ENCODE data around the gene TMEM200A. TPM values are rescaled to one million over a fixed set of nuclear protein-coding genes. Genes with fewer than 3 reads are reported as not detected.

The TMEM200A gene
- polyA plus RNA-seq, 6 donors from 2014 or later, result 0.09 TPM; not detected in 5

- H3K4me1 Mint-ChIP-seq, result no peaks in the 10 kb centered on the region
- H3K27ac Mint-ChIP-seq, result no peak overlapping the region
- no peak overlapping the region for H3K4me3 Mint-ChIP-seq
- peaks cover 0 to 2% (median 0%) of the 10 kb centered on the region in 7 donors for H3K9me3 Mint-ChIP-seq
- ATAC-seq (ENCODE audit: low read depth in 2 of 2) (no peak), DNase-seq (no peak)
- no peaks in the 10 kb centered on the region for H3K27me3 Mint-ChIP-seq
- H3K36me3 Mint-ChIP-seq, result peaks cover 0 to 5% of the 10 kb centered on the region in 2 donors
Measured at GRCh38 chr6:130417951-130418350, 52.1 kb downstream of the TMEM200A start.

GRCh38 chr6:130420911-130421310 lies 55.1 kb downstream of the TMEM200A start:
- DNase-seq (no peak), ATAC-seq (ENCODE audit: low read depth in 2 of 2) (no peak)
- Mint-ChIP-seq H3K27me3 (no peaks in the 10 kb centered on the region), H3K27ac (no peak overlapping the region), H3K9me3 (no peaks in the 10 kb centered on the region), H3K4me3 (no peak overlapping the region), H3K36me3 (no peaks in the 10 kb centered on the region), H3K4me1 (no peaks in the 10 kb centered on the region)

- Mint-ChIP-seq H3K9me3 (no peaks in the 10 kb centered on the region), H3K27me3 (no peaks in the 10 kb centered on the region), H3K27ac (no peak overlapping the region), H3K4me1 (no peaks in the 10 kb centered on the region), H3K4me3 (no peak overlapping the region), H3K36me3 (no peaks in the 10 kb centered on the region)
- DNase-seq (no peak), ATAC-seq (ENCODE audit: low read depth in 2 of 2) (no peak)
Measured at GRCh38 chr6:130421585-130421984, 55.8 kb downstream of the TMEM200A start.

GRCh38 chr6:130423044-130423443 lies 57.2 kb downstream of the TMEM200A start:
- Mint-ChIP-seq H3K4me1 (no peaks in the 10 kb centered on the region), H3K36me3 (no peaks in the 10 kb centered on the region), H3K9me3 (no peaks in the 10 kb centered on the region), H3K27ac (no peak overlapping the region), H3K4me3 (no peak overlapping the region), H3K27me3 (no peaks in the 10 kb centered on the region)
- no peak for ATAC-seq (ENCODE audit: low read depth in 2 of 2)
- DNase-seq, result no peak

- H3K27me3 Mint-ChIP-seq, result no peaks in the 10 kb centered on the region
- no peaks in the 10 kb centered on the region for H3K4me1 Mint-ChIP-seq
- DNase-seq (no peak), ATAC-seq (ENCODE audit: low read depth in 2 of 2) (no peak)
- H3K9me3 Mint-ChIP-seq, result no peaks in the 10 kb centered on the region
- no peak overlapping the region for H3K4me3 Mint-ChIP-seq
- H3K27ac Mint-ChIP-seq, result peak overlapping the region in 1 of 6 donors; percentile 5
- no peaks in the 10 kb centered on the region for H3K36me3 Mint-ChIP-seq
Measured at GRCh38 chr6:130424710-130425109, 58.9 kb downstream of the TMEM200A start.

GRCh38 chr6:130425537-130425936 lies 59.7 kb downstream of the TMEM200A start:
- Mint-ChIP-seq H3K4me3 (no peak overlapping the region), H3K27me3 (no peaks in the 10 kb centered on the region), H3K9me3 (no peaks in the 10 kb centered on the region), H3K4me1 (no peaks in the 10 kb centered on the region), H3K36me3 (no peaks in the 10 kb centered on the region), H3K27ac (peak overlapping the region in 1 of 6 donors; percentile 24)
- ATAC-seq (ENCODE audit: low read depth in 2 of 2) (no peak), DNase-seq (no peak)

- H3K4me1 Mint-ChIP-seq, result no peaks in the 10 kb centered on the region
- no peaks in the 10 kb centered on the region for H3K27me3 Mint-ChIP-seq
- DNase-seq (no peak), ATAC-seq (ENCODE audit: low read depth in 2 of 2) (no peak)
- no peaks in the 10 kb centered on the region for H3K9me3 Mint-ChIP-seq
- no peak overlapping the region for H3K27ac Mint-ChIP-seq
- no peak overlapping the region for H3K4me3 Mint-ChIP-seq
- no peaks in the 10 kb centered on the region for H3K36me3 Mint-ChIP-seq
Measured at GRCh38 chr6:130426066-130426721, 60.4 kb downstream of the TMEM200A start.

GRCh38 chr6:130431346-130431852 lies 65.6 kb downstream of the TMEM200A start:
- no peaks in the 10 kb centered on the region for H3K27me3 Mint-ChIP-seq
- no peak overlapping the region for H3K4me3 Mint-ChIP-seq
- DNase-seq, result no peak
- H3K4me1 Mint-ChIP-seq, result no peaks in the 10 kb centered on the region
- no peak for ATAC-seq (ENCODE audit: low read depth in 2 of 2)
- H3K27ac Mint-ChIP-seq, result no peak overlapping the region
- H3K36me3 Mint-ChIP-seq, result no peaks in the 10 kb centered on the region
- H3K9me3 Mint-ChIP-seq, result no peaks in the 10 kb centered on the region

- no peaks in the 10 kb centered on the region for H3K36me3 Mint-ChIP-seq
- ATAC-seq (ENCODE audit: low read depth in 2 of 2) (no peak), DNase-seq (no peak)
- no peak overlapping the region for H3K27ac Mint-ChIP-seq
- no peaks in the 10 kb centered on the region for H3K27me3 Mint-ChIP-seq
- no peak overlapping the region for H3K4me3 Mint-ChIP-seq
- no peaks in the 10 kb centered on the region for H3K4me1 Mint-ChIP-seq
- no peaks in the 10 kb centered on the region for H3K9me3 Mint-ChIP-seq
Measured at GRCh38 chr6:130432838-130433237, 67.0 kb downstream of the TMEM200A start.

- ATAC-seq (ENCODE audit: low read depth in 2 of 2), result no peak
- H3K27ac Mint-ChIP-seq, result peak overlapping the region in 1 of 6 donors; percentile 16
- no peaks in the 10 kb centered on the region for H3K4me1 Mint-ChIP-seq
- DNase-seq, result no peak
- H3K36me3 Mint-ChIP-seq, result no peaks in the 10 kb centered on the region
- H3K4me3 Mint-ChIP-seq, result no peak overlapping the region
- no peaks in the 10 kb centered on the region for H3K27me3 Mint-ChIP-seq
- no peaks in the 10 kb centered on the region for H3K9me3 Mint-ChIP-seq
Measured at GRCh38 chr6:130434174-130434873, 68.5 kb downstream of the TMEM200A start.

- H3K4me1 Mint-ChIP-seq, result no peaks in the 10 kb centered on the region
- no peak for DNase-seq
- H3K9me3 Mint-ChIP-seq, result no peaks in the 10 kb centered on the region
- no peaks in the 10 kb centered on the region for H3K27me3 Mint-ChIP-seq
- no peaks in the 10 kb centered on the region for H3K36me3 Mint-ChIP-seq
- no peak for ATAC-seq (ENCODE audit: low read depth in 2 of 2)
- H3K27ac Mint-ChIP-seq, result no peak overlapping the region
- H3K4me3 Mint-ChIP-seq, result no peak overlapping the region
Measured at GRCh38 chr6:130435181-130435580, 69.4 kb downstream of the TMEM200A start.

- H3K9me3 Mint-ChIP-seq, result no peaks in the 10 kb centered on the region
Measured at GRCh38 chr6:130437961-130438360, 72.1 kb downstream of the TMEM200A start.

GRCh38 chr6:130447374-130447773 lies 81.6 kb downstream of the TMEM200A start:
- Mint-ChIP-seq H3K4me3 (no peak overlapping the region), H3K27ac (no peak overlapping the region), H3K4me1 (peaks cover 0 to 2% (median 0%) of the 10 kb centered on the region in 3 donors), H3K9me3 (no peaks in the 10 kb centered on the region), H3K36me3 (no peaks in the 10 kb centered on the region), H3K27me3 (no peaks in the 10 kb centered on the region)
- DNase-seq (no peak), ATAC-seq (ENCODE audit: low read depth in 2 of 2) (no peak)

More at GRCh38 chr6:130437961-130438360, 72.1 kb downstream of the TMEM200A start:
- Mint-ChIP-seq H3K27me3 (no peaks in the 10 kb centered on the region), H3K4me1 (no peaks in the 10 kb centered on the region), H3K27ac (no peak overlapping the region), H3K4me3 (no peak overlapping the region), H3K36me3 (no peaks in the 10 kb centered on the region)
- ATAC-seq (ENCODE audit: low read depth in 2 of 2) (no peak), DNase-seq (no peak)

GRCh38 chr6:130452336-130452735 lies 86.5 kb downstream of the TMEM200A start:
- H3K27me3 Mint-ChIP-seq, result no peaks in the 10 kb centered on the region
- DNase-seq (no peak), ATAC-seq (ENCODE audit: low read depth in 2 of 2) (no peak)
- no peaks in the 10 kb centered on the region for H3K4me1 Mint-ChIP-seq
- no peak overlapping the region for H3K27ac Mint-ChIP-seq
- no peaks in the 10 kb centered on the region for H3K36me3 Mint-ChIP-seq
- no peaks in the 10 kb centered on the region for H3K9me3 Mint-ChIP-seq
- no peak overlapping the region for H3K4me3 Mint-ChIP-seq
